Activated CD4-positive, alpha-beta T cell treated with anti-CD3 and anti-CD28 coated beads, Interleukin-2, amount 50 U/mL, for 48 hours (primary cell): ENCODE measurements around the gene LRRC8B.

Source experiments
- DNase-seq, 2 experiments: peaks; one replicate each; pipeline ENCODE4 v3.0.0-alpha.2; 2020

Gene LRRC8B

DNA sequence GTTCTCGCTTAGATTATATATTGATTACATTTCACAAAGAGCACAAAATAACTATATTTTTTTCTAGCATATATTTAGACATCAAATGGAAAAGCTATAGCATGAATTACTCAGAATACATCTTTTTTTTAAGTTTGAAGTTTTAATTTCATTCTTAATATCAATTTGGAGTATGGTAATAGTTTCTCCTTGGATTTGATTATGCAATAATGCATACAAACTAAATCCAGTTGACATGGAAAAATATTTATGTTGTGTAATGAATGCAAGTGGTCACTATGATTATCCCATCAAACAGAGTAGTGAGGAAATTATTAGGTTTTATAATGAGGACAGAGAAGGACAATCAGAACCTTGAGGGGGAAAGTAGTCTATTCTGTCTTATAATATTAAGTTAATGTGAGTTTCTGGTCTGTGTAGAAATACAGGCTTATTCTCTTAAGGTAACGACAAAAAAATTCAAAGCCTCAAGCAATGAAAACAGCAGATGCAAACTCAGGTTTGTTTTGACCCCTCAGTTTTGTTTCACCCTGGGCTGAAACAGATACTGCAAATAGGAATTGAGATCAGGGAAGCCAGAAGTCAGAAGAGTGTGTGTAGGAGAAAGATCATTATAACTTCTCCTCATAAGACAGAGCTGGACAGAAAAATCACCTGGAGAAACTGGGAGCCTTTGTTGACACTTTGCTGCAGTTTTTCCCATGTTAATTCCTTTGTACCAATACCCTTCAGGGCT is 23.7 kb downstream of the LRRC8B start:
- no peak for DNase-seq

DNA sequence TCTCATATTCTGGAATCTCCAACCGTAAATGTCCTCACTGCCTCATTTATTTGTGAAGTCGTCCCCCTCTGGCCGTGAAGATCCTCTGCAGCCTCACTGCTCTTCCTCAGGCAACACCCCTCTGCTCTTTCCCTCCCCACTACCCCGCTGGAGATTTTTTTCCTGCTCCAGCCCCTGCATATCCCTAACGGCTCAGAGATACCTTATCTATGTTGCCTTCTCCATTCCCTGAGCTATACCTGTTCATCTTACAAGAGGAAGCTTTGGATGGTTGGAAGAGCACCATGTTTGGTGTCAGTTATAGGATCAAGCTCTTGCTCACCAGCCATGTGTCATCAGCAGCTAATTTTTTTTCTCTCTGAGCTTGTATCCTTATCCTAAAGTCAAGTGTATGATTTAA is 26.4 kb downstream of the LRRC8B start:
- DNase-seq, result no peak

DNA sequence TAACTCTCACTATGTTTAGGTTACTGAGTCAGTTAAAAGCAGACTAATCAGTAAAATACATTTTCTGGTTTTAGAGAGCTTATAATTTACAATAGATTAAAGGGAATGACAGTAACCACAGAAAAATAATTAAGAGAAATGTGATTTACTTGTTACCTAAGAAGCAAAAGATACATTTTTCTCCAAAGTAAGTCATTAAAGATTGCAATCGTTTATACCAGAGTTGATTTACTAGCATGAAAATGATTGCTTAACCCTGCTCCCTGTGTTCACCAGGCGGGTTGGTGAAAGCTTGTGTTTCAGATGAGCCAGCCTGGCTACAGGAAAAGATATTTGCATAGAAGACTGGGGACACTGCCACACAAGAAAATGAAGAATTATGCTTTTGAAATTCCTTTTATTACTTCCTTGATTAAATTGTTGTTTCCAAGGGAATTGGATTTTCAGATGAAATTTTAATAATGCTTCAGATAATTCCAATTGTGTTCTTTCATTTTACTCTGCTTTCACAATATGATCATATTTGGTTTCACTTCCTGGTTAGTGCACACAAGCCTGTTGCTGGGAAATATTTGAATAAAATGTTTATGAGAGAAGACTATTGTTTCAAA is 27.9 kb downstream of the LRRC8B start:
- DNase-seq, result no peak

DNA sequence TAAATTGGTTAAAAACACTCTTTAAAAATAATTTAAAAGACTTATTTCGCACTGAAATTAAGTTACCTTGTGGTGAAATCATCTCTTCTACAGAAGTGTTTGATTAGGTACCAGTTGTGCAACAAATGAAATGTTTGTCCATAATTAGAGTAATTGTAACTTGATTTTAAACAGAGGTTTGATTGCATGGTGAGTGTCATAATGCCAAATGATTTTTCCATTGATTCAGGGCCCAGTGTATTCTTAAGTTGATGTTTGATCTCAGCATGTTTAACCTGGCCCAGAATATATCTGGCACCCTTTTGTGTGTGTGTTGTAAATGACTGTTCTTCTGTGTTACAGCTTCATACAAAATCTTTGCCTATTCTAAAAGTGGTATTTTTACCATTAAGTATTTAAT is 28.5 kb downstream of the LRRC8B start:
- DNase-seq, result no peak

DNA sequence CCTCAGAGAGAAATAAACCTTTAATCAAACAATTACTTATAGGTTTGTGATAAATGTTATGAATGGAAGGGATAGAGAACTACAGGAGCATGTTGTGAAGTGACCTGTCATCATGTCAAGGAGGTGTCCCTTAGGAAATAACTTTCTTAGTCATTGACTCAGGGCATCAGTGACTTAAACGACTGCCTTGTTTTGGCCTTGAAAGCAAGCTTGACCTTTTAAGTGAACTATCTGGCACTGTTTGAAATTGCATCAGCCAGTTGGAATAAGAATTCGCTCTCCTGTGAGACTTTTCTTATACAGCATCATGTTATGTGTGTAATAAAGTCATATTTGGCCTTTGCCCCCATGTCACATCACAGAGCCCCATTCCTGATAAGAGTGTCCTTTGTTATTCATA is 30.9 kb downstream of the LRRC8B start:
- DNase-seq, result no peak

DNA sequence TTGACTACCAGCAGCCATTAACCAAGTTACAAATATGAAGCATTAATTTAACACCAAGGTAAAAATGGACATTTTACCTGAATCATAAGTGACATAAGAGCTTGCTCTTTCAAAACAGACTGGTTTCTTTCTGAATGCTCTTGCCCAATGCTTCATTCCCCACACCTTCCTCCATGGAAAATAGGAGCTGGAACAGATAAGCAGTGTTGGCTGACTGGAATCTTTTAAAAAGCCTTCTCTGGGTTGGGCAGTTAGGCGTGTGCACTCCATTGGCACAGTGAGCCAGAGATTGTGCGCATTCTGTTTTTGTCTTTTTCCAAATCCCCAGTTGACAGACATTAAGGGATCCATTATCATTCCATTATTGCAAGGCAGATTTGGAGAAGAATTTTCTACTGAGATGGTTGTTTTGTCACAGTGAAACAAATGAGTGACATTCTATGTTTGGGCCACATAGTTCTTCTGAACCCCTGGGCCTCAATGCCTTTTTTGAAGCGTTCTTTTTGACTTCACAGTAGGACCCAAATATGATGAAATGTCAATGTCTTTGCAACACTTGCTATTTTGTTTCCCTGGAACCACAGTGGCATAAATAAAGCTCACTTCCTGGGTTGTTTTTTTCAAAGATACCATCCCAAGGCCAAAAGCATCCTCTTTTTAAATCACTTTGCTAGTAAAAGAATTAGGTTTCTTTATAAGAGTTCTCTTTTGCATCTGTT is 32.3 kb downstream of the LRRC8B start:
- DNase-seq, result no peak

DNA sequence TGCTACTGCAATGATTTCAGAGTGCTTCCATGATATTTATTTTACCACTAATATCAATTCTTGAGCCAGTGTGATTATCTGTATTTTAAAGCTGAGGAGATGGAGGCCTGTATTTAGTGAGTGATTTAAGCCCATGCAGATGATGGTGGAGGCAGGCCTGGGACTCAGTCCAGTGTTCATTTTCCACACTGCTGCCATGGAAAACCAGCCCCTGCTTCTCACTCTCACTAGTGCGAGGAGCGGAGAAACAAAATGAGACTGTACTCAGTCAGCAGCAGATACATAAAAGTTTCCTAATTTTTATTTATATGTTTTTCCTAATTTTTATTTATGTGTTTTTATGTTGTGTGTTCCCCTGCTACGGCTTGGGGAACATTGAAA is 32.8 kb downstream of the LRRC8B start:
- no peak for DNase-seq

DNA sequence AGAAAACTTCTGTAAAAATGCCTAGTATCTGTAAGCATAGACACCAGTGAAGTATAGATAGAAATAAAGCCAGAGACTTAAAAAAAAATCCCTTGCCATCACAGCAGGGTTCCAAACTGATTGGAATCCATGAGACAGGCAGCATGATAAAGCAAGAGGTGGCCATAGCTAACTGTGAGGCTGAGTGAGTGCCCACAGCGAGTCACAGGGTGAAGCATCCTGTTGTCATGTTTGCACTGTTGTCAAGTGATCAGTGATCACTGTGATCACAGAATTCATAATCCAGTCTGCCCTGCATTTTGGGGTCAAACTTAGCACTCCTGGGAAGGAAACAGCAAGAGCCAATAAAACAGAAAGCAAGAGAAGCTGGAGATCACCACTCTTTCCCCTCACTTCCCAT is 33.3 kb downstream of the LRRC8B start:
- no peak for DNase-seq

DNA sequence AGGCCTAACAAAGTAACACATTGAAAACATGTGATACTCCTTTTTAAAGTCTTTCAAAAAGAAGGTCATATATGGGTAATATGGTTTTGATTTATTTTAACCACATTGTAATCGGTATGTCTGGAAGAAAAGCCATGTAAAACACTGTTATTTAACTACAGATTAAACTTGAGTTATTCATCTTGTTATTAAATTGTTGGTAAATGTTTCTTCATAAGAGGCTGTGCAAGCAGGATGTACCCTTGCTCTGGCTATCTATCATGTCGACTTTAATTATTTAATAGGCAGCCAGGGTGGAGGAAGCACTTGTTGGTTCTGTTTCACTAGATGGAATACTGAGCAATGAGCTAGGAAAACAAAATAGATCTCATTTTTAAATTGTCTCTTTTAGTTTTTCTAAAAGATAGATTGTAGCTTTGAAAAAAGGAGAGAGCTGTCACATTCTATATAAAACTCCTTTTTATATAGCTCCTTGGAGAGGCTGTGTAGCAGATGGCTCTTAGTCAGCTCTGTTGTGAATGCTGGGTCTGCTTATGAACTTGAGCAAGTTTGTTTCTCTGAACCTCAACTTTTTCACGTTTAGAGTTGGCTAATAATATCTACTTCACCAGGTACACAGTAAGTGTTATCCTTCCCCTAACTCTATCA is 39.5 kb downstream of the LRRC8B start:
- DNase-seq, result no peak

DNA sequence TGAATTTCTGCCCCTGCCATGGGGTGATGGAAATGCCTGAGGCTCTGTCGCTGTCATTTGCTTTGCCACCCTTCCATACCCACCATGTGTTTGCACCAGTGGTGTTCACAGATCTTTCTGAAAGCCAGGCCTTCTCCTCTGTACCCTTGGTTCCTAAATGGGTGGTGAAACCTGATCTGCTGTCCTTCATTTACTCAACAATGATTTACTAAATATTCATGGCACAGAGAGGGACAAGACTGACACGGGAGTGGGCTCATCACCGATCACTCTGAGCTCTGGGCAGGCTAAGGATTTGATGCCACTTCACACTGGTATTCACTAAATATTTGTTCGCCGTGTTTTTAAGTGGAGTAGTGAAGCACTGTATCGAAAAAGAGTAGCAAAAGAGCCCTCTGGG is 40.9 kb downstream of the LRRC8B start:
- DNase-seq, result no peak

DNA sequence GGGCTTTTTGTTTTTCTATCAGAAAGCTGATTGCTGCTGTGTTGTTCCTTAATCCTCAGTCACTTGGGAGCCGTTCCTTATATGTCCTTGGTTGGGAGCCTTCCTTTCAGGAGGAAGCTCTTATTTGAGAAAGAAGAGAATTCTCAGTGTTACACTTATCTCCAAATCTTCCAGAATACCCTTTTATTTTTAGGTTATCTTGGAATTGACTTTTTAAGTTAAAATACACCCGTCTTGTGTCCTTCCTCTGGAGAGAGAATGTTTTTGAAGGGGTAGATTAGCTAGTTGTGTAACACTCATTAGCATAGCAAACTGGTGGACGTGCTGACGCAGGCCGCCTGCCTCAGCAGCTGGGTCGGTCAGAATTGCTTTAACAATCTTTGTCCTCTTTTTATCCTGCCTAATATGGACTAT is 42.1 kb downstream of the LRRC8B start:
- no peak for DNase-seq

DNA sequence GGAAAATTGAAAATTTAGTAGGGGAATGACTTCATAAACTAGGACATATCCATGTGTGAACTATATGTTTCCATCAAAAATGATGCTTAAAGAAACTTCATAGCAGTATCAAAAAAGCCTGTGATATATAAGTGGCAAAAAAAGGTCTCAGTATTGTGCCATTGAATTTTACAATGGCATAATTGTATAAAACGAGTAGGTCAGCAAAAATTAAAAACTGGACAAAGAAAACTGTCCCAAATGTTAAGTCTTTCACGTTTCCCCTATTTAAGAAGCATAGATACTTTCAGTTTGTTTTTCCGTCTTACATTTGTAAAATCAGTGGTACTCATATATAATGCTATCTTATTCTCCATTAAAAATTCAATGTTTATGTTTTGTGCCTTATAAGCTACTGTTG is 43.2 kb downstream of the LRRC8B start:
- no peak for DNase-seq

DNA sequence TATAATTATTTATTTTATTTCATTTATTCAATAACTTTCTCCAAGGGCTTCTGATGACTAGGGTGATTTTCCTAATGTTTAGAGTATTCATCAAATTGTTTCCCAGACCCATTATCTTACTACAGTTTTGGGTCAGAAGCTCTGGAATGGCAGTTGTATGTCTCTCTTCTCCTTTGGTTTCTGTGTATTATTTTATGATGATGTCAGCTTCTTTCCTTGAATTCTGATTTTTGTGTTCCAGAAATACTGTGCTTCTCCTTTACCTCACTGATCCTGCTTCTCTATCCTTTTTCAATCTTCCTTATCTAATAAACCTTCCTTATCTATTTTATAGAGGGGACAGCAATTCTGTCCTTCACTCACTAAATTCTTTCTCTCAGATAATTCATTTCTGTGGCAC is 48.8 kb downstream of the LRRC8B start:
- DNase-seq, result no peak

DNA sequence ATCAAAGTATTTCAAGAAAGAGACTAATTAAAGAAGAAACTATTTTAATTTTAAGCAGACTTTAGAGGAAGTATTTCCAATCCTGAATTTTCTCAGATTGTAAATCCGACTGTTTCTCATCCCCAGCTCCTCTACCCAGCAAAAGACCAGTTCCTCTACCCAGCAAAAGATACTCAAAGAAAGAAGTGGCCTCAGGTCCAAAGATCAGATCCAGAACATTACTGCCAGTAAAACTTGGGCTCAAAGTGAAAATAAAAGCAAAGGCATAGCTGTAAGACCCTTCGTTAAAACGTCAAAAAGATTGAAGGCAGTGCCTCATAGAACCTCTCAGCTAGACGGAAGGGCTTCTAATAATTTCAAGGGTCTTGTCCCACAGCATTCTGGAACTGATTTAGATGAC is 50.0 kb downstream of the LRRC8B start:
- DNase-seq, result no peak

DNA sequence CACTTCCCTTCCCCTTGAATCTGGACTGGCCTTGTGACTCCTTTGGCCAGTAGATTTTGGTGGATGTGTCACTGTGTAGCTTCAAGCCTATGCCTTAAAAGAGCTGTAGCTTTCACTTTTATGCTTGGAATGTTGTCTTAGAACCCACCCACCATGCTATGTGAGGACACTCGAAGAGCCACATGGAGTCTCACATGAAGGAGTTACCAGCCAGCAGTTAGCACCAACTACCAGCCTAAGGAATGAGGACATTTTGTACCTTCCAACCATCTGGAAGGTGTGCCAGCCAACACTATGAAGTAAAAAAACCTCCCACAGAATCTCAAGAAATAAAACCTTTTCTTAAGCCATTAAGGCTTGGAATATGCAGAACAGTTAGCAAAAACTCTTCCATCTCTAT is 50.6 kb downstream of the LRRC8B start:
- no peak for DNase-seq

DNA sequence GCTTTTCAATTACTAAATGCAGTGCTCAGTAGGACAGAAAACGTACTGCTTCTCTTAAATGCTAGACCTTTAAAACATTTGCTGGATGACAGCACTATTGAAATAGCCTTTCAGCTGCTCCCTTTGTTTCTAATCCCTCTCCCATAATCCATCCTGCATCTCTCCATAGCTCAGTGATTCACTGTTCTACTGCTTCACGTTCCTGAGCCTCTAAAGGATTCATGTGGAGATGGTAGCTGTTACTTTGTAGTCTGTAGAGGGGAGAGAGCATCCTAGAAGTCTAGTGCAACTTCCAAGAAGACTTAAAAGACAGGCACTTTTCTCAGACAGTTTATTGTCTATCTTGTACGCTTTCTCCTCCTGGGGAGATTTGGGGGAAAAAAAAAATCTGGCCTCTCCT is 51.4 kb downstream of the LRRC8B start:
- no peak for DNase-seq

DNA sequence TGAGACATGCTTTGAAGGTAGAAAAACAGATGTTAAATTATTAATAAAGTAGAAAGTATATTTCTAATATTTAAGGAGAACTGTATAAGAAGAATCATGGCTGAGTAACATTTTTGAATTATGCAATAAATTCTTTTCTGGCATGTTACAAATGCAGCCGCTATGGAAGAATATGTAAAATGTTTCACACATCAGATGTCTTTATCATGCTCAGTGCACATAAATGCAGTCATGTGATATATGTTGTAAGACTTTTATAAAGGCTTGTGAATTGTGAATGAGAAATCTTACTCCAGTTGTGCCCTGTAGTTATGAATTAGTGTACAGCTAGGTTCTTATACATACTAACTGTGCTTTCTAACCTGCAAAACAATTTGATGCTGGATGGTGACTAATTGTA is 53.5 kb downstream of the LRRC8B start:
- no peak for DNase-seq

DNA sequence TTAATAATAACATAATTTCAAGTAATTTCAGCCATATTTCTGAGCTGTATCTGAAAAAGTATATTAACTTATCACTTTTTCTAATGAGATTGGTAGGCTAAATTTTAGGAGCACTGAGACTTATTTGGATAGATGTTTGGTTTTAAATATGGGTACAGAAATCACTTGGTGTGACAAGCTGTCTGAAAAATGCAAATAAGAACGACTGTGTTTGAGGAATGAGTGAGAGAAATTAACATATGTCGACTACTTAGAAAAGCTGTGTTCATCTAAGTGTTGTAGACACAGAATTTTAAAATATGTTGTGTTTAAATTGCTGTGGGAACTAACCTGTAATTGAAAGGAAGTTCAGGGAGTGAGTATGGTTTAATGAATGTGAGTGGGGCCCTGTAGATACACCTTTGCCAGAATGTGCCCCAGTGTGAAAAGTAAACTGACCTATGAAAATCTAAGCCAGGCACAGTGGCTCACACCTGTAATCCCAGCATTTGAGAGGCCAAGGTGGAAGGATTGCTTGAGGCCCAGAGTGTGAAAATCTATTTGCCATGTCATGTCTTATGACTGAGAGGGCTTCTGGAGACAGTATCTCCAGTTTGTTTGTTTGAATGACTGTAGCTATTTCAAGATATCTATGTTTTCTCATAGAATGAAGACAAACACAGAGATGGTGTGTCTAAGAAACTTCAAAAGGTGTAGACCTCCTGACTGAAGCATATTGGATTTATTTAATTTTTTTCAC is 54.5 kb downstream of the LRRC8B start:
- DNase-seq, result no peak

DNA sequence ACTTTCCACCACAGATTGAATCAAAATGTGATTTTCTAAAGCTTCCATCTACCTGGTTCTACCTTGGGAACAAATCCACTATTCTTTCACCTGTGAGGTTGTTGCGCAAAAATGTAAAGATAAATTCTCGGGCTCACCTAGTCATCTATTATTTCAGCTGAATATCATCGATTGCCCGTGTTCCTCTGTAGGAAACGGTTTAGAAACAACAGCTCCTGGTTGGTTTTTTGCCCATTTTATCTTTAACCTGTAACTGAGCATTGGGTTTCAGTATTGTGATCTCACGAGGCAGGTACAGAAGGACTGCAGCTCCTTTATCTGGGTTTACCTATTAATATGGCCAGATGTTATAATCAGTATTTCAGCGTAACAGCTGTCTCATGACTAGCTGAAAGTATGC is 55.4 kb downstream of the LRRC8B start:
- DNase-seq, result no peak

DNA sequence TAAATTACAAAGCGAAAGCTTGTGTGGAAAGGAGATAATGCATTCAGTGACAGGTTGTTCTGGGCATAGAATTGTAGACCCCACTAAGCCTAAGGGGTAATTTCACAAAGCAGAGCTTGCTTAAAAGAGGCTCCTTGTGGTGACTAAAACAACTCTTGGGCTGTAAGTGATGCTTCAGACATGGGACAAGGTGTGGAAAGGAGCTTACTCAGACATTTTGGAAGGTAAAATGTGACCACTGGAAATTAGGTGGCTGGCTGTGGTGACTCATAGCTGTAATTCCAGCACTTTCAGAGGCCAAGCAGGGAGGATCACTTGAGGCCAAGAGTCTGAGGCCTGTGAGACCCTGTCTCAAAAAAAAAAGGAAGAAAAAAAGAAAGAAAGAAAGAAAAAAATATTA is 57.2 kb downstream of the LRRC8B start:
- DNase-seq, result no peak

DNA sequence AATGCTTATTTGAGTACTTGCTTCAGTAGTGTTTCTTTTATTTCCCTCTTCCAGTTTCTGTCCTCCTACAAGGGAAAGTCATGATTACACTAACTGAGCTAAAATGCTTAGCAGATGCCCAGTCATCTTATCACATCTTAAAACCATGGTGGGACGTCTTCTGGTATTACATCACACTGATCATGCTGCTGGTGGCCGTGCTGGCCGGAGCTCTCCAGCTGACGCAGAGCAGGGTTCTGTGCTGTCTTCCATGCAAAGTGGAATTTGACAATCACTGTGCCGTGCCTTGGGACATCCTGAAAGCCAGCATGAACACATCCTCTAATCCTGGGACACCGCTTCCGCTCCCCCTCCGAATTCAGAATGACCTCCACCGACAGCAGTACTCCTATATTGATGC is 57.9 kb downstream of the LRRC8B start:
- no peak for DNase-seq

DNA sequence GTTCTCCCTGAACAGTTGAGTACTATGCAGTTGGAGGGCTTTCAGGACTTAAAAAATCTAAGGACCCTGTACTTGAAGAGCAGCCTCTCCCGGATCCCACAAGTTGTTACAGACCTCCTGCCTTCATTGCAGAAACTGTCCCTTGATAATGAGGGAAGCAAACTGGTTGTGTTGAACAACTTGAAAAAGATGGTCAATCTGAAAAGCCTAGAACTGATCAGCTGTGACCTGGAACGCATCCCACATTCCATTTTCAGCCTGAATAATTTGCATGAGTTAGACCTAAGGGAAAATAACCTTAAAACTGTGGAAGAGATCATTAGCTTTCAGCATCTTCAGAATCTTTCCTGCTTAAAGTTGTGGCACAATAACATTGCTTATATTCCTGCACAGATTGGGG is 59.6 kb downstream of the LRRC8B start:
- DNase-seq, result no peak

DNA sequence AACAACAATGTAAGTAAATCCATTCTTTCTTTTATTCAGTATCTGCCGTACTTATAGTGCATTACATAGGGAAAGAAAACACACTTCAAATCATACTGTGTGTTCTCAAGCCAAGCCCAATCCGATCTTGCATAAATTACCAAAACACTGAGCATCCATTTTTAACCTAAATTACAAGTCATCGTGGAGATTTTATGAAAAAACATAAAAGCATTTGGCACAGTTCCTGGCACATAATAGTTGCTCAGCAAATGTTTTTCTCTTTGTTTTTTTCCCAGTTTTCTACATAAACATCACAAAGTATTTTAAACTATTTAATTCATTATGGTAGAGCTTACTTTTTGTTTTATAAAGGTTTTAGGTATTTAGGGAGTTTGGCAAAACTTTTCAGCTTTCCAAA is 60.2 kb downstream of the LRRC8B start:
- no peak for DNase-seq
